Esophagus mucosa (tissue), 1 donor: ENCODE measurements around the gene ONECUT3. TPM values are rescaled to one million over a fixed set of nuclear protein-coding genes. Genes with fewer than 3 reads are reported as not detected.

Experiments
- ATAC-seq: fragments of 200-7000 bp; cut with Tn5 transposase; one replicate; pipeline ENCODE4 v1.9.1; 2020
- total RNA-seq: library from RNA; stranded (reverse); gene quantifications from one replicate; pipeline ENCODE4 v1.2.4, GENCODE V29; 2023
- donor health status: DM: yes; HTN: yes; CAD: no.

ONECUT3 gene
- total RNA-seq, 1 donor from 2014 or later, result not detected

GRCh38 chr19:1770866-1771576 lies 17.7 kb downstream of the ONECUT3 start:
- ATAC-seq, result no peak

GRCh38 chr19:1773184-1773583 lies 19.9 kb downstream of the ONECUT3 start:
- peak; percentile 95 for ATAC-seq

- no peak for ATAC-seq
Measured at GRCh38 chr19:1774989-1775772, 21.9 kb downstream of the ONECUT3 start.

- no peak for ATAC-seq
Measured at GRCh38 chr19:1775951-1776605, 22.8 kb downstream of the ONECUT3 start.

GRCh38 chr19:1776606-1777147 lies 23.4 kb downstream of the ONECUT3 start:
- no peak for ATAC-seq

GRCh38 chr19:1777149-1777548 lies 23.8 kb downstream of the ONECUT3 start:
- no peak for ATAC-seq

- ATAC-seq, result no peak
Measured at GRCh38 chr19:1779574-1779973, 26.3 kb downstream of the ONECUT3 start.

GRCh38 chr19:1780272-1780958 lies 27.1 kb downstream of the ONECUT3 start:
- ATAC-seq, result no peak

- no peak for ATAC-seq
Measured at GRCh38 chr19:1782521-1782920, 29.2 kb downstream of the ONECUT3 start.

- no peak for ATAC-seq
Measured at GRCh38 chr19:1783354-1783753, 30.0 kb downstream of the ONECUT3 start.

- no peak for ATAC-seq
Measured at GRCh38 chr19:1783874-1784273, 30.6 kb downstream of the ONECUT3 start.

GRCh38 chr19:1785310-1785709 lies 32.0 kb downstream of the ONECUT3 start:
- no peak for ATAC-seq

- peak; percentile 10 for ATAC-seq
Measured at GRCh38 chr19:1786668-1787067, 33.4 kb downstream of the ONECUT3 start.

- no peak for ATAC-seq
Measured at GRCh38 chr19:1787116-1787515, 33.8 kb downstream of the ONECUT3 start.

- ATAC-seq, result peak; percentile 15
Measured at GRCh38 chr19:1789261-1790041, 36.1 kb downstream of the ONECUT3 start.

- no peak for ATAC-seq
Measured at GRCh38 chr19:1790054-1790792, 36.9 kb downstream of the ONECUT3 start.

- ATAC-seq, result no peak
Measured at GRCh38 chr19:1791879-1792278, 38.6 kb downstream of the ONECUT3 start.

GRCh38 chr19:1794424-1795172 lies 41.3 kb downstream of the ONECUT3 start:
- no peak for ATAC-seq

- peak; percentile 17 for ATAC-seq
Measured at GRCh38 chr19:1796395-1797142, 43.3 kb downstream of the ONECUT3 start.
